Mesenteric fat pad (tissue), 1 donor: ENCODE results near the gene ZSCAN21. TPM values are rescaled to one million over a fixed set of nuclear protein-coding genes. Genes with fewer than 3 reads are reported as not detected.

Experiments used
- DNase-seq: peaks from one replicate; pipeline ENCODE4 v3.0.0-alpha.2; 2020; ENCODE audit warnings: low spot score
- total RNA-seq: library from RNA; stranded (reverse); fragmentation: NEBNext Ultra II Directional; extraction: Animal tissue kit (Norgen Biotek cat#: 25700); gene quantifications from one replicate; pipeline ENCODE4 v1.2.1, GENCODE V29; 2021
- donor health status: DM: yes; HTN: yes; CAD: no.

The ZSCAN21 gene
- total RNA-seq, 1 donor from 2014 or later = 10.2 TPM

DNA sequence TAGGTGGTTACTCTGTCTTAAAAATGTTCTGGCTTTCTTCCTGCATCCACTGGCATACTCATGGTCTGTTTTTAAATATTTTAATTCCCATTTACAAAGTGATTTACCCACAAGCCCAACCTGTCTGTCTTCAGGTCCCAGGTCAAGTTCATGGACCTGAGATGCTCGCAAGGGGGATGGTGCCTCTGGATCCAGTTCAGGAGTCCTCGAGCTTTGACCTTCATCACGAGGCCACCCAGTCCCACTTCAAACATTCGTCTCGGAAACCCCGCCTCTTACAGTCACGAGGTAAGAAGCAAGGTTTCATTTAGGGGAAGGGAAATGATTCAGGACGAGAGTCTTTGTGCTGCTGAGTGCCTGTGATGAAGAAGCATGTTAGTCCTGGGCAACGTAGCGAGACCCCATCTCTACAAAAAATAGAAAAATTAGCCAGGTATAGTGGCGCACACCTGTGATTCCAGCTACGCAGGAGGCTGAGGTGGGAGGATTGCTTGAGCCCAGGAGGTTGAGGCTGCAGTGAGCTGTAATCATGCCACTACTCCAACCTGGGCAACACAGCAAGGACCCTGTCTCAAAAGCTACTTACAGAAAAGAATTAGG, 25.5 kb upstream of the ZSCAN21 start:
- DNase-seq = no peak

- DNase-seq = no peak
These were observed 22.4 kb upstream of the ZSCAN21 start for GRCh38 chr7:100027197-100027596.

DNA sequence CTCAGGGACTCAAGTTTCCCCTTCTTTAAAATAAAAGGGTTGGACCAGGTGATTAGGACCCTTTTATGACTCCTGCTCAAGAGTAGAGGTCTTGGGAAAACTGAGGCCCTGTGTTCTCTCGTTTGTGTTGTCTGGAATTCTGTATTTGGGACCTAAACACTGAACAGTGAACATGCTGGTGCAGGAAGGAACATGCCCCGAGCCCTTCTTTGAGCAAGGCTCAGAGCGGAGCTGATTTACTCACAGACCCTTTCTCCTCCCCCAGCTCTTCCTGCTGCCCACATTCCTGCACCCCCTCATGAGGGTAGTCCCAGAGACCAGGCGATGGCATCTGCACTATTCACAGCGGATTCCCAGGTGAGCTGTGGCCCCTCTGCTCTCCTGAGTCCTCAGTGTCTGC, 20.0 kb upstream of the ZSCAN21 start:
- DNase-seq = no peak

GRCh38 chr7:100033526-100033925, 16.0 kb upstream of the ZSCAN21 start:
- no peak for DNase-seq

GRCh38 chr7:100034871-100035510, 14.6 kb upstream of the ZSCAN21 start:
- DNase-seq = no peak

GRCh38 chr7:100035876-100036275, 13.7 kb upstream of the ZSCAN21 start:
- no peak for DNase-seq

DNA sequence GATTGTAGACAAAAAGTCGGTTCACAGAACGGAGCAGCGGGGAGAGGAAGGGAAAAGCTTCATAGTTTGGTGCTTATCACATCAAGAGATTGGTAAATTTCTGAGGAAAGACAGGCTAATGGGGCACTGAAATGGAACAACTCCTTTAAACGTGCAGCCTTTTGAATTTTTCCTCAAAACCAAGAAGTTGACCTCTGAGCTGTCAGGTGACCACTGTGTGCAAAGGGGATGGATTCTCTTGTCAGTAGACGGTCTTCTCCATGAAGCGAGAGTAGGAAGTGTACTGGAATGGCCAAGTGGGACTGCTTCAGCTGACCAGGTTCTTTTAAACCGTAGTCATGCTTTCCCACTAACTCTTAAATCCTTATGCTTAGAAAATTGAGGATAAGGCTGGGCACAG, 11.2 kb upstream of the ZSCAN21 start:
- no peak for DNase-seq

DNA sequence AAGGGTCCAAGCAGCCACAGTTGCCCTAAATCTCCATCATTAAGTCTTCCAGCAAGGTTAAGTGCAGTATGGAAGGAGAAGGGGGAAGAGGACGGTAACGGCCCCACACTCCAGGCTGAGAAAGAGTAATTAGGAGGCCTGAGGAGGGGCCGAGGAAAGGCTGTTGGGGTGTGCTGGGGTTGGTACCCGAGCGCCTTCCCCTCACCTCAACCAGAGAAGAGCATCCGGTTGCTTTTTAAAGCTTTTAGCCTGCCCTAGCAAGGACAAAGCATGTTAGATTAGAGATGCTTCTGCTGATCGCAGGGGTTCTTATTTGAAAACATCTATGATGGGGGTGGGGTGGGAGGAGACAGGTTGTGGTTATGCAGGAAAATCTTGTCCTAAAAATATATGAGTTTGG, 9.0 kb upstream of the ZSCAN21 start:
- no peak for DNase-seq

DNA sequence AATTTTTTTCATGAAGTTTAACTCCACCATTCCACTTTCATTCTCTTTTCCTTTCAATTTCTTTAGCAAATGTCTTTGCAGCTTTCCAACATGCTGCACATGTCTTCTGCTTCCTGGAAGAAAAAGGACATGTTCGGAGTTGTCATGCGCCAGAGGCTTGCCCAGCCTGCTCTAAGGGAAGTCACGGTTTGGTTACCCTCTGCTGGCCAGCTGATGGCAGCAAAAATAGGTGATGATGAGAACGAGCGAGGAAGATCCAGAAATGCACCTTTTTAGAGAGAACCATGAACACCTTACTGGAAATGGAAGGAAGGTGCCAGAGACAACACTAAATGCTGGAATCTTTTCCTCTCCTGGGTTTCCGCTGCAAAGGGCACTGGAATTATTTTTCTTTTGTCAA, 4.9 kb upstream of the ZSCAN21 start:
- no peak for DNase-seq

DNA sequence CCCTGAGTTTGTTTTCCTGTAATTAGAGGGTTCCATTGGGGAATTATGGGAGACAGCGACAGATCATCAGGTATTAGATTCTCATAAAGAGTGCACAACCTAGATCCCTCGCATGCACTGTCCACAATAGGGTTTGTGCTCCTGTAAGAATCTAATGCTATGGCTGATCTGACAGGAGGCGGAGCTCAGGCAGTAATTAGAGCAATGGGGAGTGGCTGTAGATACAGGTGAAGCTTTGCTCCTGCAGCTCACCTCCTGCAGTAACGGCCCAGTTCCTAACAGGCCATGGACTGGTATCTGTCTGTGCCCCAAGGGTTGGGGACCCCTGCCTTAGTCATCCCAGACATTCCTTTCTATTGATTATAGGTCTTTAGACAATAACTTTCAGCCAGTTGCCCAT, 894 bp upstream of the ZSCAN21 start:
- no peak for DNase-seq

- no peak for DNase-seq
These were observed 2.0 kb downstream of the ZSCAN21 start for GRCh38 chr7:100051611-100052010.

DNA sequence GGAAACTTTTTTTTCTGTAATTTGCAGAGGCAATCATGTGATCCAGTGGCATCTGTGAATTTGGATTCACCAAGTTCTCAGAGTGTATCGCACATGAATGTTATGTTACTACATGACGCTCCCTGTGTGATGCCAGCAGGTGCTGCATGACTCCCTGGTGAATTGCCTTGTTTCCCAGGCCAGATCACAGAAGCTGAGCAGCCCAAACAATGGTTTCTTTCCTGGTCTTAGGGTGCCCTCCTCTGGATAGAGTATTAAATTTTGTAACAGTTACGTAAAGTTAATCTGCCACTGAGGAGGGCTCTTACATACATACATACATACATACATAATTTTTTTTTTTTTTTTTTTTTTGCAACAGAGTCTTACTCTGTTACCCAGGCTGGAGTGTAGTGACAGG, 3.6 kb downstream of the ZSCAN21 start:
- no peak for DNase-seq

GRCh38 chr7:100057006-100057405, 7.4 kb downstream of the ZSCAN21 start:
- DNase-seq = no peak

- DNase-seq = no peak
These were observed 9.7 kb downstream of the ZSCAN21 start for GRCh38 chr7:100059251-100059739.

- no peak for DNase-seq
These were observed 12.1 kb downstream of the ZSCAN21 start for GRCh38 chr7:100061518-100062193.

DNA sequence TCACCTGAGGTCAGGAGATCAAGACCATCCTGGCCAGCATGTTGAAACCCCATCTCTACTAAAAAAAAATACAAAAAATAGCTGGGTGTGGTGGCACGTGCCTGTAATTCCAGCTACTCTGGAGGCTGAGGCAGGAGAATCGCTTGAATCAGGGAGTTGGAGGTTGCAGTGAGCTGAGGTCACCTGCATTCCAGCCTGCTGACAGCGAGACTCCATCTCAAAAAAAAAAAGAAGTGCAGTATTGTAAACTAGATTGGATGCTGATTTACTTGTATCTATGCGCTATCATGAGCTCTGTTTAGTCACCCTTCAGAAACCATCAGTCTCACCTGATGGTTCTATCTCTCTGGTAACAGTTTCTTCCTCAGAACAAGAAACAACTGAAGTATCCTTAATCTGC, 13.8 kb downstream of the ZSCAN21 start:
- DNase-seq = no peak

- DNase-seq = no peak
These were observed 14.6 kb downstream of the ZSCAN21 start for GRCh38 chr7:100064162-100064561.

GRCh38 chr7:100065452-100066186, 16.0 kb downstream of the ZSCAN21 start:
- DNase-seq = no peak

- no peak for DNase-seq
These were observed 17.4 kb downstream of the ZSCAN21 start for GRCh38 chr7:100066953-100067352.

DNA sequence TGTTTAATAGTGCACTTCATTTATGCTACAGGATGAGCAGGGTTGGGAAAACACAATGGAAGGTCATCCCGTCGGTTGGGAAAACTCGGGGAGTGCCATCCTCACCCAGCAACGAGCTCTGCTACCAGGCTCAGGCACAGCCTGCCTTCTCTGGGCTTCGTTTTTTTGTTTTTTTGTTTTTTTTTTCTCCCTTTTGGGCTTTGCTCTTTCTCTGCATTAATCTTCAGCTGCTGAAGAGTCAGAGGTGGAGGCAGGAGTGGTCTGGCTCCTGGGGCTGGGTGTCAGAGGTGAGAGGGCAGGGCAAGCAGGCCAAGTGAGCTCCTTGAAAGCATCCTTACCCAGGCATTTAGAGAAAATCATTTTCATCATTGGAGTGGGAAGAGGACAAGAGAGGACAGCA, 20.4 kb downstream of the ZSCAN21 start:
- DNase-seq = no peak

- DNase-seq = no peak
These were observed 21.6 kb downstream of the ZSCAN21 start for GRCh38 chr7:100071018-100071723.
